ENCODE data around the gene MUC6.
"Not testable (repeated sequence)": the region's sequence is repeated elsewhere in the genome, so short reads cannot be mapped to it uniquely, and the experiment has no call there.

Gene MUC6

DNA sequence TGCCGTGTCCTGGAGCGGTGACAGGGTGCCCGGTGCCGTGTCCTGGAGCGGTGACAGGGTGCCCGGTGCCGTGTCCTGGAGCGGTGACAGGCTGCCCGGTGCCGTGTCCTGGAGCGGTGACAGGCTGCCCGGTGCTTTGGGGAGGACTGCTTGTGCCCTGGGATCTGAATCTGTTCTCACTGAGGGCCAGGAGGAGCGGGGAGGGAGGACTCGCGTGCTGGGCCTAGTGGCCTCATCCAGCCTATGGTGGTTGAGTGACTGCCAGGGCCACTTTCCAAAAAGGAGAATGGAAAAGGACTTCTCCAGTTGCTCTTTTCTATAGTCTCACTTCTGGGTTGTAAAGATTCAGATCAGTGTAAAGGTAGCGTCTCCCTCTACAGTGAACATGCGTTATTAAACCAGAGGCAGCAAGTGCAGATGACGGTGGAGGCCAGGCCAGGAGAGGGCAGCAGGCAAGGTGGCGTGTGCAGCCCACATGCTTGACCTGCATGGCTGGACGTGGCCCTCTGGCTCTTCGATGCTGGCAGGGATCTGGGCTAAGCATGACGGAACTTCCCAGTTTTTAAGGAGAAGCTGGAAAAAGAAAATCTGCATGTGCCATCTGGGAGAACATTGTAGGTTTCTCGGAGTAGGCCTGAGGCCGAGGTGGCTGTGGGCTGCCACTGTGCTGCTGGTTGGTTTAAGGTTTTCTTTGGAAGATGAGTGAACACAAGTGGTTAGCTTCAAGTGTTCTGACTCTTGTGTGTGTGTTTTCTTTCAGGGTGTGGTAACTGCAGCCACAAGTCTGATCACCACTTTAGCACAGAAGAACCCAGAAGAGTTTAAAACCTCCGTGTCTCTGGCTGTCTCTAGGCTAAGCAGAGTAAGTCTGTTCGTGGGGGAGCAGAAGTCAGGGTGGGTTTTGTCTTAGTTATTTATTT lies 55.8 kb downstream of the MUC6 start:
- DNase-seq, result no peak

DNA sequence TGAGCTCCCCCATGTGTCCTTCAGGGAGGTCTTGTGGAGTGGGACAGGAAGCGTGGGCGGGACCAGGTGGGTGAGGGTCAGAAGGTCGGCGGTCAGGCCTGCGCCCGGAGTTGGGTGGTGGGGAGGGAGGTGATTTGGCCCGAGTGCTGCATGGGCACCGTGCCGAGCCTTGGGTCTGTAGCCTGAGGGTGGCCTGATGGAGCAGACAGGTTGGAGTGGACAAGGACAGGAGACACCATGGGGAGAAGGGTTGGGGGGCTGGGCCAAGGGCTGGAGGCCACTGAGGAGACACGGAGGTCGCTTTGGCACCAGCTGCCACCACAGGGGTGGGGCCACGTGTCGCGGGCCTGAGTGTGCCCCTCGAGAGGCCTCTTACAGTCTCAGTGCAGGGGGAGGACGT lies 57.7 kb downstream of the MUC6 start:
- no peak for DNase-seq

DNA sequence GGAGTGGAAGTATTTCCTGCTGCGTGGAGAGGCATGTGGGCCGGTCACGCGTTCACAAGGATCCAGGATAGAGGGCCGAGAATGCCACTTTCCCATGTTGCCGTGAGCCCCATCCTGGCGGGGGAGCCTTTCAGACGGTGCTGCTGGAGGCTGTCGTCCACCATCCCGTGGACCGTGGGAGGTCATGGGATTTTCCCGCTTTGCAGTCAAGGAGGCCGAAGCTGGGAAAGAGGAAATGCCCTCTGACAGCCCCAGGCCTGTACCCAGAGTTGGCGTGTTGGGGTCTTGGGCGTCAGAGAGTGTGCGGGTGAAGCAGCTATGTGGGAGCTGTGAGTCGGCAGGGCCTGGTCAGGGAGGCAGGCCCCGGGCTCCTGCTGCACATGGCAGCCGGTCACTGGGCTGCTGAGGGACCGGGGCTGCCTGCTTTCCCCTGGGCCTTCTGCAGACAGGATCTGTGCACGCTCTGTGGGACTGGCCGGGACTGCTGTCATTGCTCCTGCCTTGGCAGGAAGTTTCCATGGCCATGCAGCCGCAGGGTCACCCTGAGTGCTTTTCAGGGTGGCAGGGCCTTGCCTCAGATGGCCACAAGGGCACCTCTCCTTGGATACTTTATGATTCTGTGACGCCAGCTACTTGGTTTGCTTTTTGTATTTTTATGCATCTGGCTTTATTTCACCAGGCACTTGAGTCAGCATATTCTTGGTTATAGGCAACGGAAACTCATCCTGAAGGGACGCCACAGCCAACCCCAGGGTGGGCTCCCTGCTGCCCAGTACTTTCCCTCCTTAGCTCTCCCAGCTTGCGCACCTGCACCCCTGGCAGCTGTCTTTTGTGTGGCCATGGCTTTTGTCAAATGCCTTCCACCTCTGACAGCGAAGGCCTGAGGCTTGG lies 58.4 kb downstream of the MUC6 start:
- DNase-seq, result no peak

DNA sequence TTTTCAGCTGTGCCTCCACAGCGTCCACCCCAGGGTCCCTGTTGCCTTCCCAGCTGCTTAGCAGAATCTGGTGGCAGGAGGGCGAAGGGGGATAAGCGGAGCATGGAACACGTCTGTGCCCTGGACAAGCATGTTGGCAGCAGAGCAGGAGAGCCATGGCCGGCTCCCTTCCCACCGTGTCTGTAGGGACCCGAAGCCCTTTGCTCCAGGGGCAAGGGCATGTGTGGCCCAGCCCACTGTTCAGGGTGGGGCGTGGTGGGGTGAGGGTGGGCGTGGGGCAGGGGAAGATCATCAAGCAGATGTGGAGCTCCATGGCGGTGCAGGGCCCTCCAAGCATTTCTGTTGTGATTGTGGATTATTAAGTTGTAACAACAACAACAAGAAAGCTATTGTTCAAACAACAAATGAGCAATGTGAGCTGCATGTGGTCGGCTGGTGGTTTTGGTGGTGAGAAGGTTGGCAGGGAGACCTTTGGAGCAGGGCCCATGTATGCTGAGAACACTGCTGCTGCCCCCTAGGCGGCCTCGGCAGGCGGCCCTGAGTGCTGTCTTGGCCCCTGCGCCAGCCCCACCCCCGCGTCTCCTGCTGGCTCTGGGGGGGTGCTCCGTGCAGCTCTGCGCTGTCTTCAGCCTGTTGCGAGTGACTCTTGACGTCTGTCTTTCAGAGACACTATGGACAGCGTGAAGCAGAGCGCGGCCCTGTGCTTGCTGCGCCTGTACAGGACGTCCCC lies 59.9 kb downstream of the MUC6 start:
- DNase-seq, result no peak

DNA sequence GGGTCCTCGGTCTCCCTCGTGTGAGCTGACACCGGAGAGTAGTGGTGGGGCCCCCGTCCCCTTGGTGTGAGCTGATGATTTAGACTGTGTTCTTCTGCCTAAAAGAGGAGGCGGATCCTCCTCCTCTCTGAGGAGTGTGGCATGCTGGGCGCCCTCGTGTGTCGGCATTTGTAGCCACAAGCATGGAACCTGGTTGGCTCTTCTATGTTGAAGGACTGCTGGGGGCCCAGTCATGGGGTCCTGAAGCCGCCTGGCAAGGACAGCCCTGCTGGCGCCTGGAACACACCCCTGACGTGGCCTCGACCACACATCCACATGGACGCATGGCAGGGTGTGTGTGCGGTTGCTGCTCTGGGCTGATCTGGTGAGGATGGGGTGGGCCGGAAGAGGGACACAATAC lies 60.7 kb downstream of the MUC6 start:
- no peak for DNase-seq

DNA sequence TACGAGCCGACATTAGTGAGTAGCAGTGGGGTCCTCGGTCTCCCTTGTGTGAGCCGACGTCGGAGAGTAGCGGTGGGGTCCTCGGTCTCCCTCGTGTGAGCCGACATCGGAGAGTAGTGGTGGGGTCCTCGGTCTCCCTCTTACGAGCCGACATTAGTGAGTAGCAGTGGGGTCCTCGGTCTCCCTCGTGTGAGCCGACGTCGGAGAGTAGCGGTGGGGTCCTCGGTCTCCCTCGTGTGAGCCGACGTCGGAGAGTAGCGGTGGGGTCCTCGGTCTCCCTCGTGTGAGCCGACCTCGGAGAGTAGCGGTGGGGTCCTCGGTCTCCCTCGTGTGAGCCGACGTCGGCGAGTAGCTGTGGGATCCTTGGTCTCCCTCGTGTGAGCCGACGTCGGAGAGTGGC lies 61.1 kb downstream of the MUC6 start:
- DNase-seq, result not testable (repeated sequence)

DNA sequence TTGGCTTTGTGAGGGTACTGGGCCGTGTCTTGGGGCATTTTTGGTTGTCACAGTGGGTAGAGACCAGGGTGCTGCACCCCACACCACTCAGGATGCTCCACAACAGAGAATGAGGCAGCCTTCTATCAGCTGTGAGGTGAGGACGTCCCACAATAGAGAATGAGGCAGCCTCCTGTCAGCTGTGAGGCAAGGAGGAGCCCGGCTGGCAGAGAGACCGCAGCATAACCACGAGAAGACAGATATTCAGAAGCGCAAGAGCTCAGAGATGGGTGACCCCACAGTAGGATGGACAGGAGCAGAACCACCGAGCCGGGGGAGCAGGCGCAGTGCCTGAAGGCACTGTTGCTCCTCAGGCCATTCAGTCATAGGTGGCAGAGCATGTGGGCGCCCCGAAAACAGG lies 63.3 kb downstream of the MUC6 start:
- no peak for DNase-seq

DNA sequence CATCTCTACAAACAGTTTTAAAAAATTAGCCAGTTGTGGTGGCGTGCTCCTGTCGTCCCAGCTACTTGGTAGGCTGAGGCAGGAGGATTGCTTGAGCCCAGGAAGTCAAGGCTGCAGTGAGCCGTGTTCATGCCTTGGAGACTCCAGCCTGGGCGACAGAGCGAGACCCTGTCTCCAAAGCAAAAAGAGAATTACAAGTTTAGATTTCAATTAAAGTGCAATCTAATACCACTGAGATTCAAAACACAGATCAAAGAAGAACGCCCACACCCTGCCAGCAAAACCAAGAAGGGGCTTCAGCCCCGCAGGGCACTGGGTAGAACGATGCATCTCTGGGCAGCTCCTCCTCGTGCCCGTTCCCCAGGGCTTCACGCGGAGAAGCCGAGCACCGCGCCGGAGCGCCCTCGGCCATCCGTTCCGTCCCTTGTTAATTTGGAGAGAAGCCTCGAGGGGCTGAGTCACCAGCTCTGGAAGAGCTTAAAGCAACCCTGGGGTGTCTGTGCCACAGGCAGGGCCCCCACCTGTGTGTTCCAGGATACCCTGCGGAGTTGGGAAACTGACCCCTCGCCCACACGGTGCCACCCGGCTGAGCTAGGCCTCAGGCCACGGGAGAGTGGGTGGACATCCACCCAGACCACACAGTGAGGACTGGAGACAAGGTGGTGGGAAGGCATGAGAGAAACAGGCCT lies 63.9 kb downstream of the MUC6 start:
- DNase-seq, result no peak

DNA sequence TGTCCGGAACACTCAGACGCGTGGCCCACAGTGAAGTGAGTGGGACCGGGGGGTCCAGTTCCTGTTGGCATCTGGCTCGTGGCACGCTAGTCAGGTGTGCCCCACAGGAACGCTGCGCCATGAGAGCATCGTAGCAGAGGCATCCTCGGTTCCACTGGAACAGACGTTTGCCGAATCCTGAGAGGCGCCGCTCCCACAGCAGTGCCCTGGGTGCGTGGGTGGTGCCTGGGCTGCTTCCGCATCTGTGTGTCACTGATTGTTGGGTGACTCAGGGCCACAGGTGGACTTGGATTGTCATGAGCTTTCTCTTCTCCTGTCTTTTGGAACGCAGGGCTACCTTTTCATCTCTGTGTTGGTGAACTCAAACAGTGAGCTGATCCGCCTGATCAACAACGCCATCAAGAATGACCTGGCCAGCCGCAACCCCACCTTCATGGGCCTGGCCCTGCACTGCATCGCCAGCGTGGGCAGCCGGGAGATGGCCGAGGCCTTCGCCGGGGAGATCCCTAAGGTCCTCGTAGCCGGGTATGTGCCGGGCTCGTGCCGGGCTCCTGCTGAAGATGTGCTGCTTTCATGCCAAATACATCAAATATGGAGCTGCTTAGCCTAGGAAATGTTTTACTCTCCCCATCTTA lies 64.7 kb downstream of the MUC6 start:
- DNase-seq, result no peak

DNA sequence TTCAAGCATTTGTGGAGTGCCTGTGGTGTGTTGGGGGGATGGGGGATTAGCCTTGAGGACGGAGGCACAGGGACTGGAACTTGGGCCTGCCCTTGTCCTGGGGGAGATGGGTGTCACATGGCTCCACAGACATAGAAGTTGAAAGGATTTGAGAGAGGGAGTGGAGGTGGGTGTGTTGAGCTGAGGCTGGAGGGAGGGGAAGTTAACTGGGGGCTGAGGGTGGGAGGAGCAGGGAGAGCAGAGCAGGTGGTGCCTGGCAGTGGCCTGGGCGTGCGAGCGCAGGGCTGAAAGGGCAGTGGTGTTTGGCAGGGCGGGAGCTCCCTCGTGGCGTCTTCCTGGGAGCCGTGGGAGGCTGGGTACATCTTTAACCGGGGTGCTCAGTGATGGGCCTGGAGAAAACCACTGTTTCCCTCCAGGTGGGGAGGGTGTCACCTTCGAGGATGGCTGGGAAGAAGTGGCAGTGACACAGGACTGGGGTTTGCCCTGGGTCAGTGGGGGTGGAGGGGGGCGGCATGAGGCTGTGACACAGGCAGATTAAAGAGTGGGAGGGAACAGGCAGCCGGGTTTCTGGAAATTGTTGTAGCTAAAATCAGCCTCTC lies 65.3 kb downstream of the MUC6 start:
- no peak for DNase-seq

DNA sequence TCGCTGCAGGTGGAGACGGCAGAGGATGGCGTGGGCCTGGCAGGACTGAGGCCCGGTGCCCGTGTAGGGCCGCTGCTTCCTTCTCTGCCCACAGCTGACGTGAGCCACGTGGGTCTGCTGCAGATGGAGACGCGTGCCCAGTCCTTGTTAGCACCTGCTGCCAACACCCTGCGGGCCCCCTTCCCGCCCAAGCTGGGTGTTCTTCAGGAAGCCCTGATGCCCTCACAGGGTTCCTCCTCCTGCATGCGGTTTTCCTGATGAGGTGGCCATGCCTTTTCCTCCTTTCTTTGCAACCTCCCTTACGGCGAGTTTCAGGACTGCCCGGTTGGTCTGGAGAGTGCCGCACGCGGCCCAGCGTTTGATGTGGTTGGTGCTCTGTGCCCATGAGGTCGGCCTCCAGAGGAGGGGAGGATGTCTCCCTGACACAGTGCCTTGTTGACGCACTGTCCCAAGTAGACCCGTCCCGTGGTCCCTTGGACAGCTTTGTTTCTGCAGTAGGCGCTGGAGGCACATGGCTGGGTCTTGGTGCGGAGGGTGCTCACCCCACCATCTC lies 66.1 kb downstream of the MUC6 start:
- no peak for DNase-seq

DNA sequence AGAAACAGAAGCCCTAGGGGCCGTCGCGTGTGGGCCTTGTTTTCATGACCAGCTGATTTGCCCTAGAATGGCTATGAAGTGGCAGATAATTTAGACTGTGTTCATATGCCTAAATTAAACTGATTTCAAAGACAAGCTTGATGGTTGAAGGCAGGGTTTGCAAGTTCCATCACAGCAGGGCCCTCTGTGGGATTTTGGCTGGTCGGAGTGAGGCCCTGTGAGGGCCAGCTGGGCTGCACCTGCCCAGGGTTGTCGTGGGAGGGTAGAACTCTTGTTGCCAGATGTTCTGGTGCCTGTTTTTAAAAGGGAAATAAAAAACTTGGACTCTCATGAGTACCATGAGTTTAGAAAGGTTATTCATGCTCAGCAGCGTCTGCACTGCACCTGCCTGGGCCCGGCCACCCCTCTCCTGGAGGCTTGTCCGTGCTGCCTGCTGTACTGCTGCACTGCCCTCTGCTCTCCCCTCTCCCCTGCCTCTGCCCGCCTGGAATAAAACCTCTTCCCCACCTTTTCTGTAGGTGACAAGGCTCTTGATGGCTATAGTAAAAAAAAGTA lies 66.8 kb downstream of the MUC6 start:
- DNase-seq, result no peak

DNA sequence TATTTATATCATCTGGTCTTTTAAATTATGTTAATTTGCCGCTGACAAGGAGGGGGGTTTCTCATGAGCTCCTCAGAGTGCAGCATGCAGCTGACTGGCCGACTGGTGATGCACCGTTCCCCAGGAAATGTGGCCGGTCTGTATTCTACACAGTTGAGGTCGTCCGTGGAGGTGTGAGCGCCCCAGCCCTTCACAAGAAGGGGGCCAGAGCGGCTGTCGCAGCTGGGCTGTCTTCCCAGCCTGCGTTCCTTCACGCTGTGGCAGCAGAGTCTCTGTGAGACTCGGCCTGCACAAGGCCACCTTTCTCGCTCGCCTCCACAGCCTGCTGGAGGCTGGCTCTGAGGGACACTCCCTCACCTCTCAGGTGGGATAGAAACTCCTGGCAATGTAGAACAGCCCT lies 67.7 kb downstream of the MUC6 start:
- DNase-seq, result no peak

DNA sequence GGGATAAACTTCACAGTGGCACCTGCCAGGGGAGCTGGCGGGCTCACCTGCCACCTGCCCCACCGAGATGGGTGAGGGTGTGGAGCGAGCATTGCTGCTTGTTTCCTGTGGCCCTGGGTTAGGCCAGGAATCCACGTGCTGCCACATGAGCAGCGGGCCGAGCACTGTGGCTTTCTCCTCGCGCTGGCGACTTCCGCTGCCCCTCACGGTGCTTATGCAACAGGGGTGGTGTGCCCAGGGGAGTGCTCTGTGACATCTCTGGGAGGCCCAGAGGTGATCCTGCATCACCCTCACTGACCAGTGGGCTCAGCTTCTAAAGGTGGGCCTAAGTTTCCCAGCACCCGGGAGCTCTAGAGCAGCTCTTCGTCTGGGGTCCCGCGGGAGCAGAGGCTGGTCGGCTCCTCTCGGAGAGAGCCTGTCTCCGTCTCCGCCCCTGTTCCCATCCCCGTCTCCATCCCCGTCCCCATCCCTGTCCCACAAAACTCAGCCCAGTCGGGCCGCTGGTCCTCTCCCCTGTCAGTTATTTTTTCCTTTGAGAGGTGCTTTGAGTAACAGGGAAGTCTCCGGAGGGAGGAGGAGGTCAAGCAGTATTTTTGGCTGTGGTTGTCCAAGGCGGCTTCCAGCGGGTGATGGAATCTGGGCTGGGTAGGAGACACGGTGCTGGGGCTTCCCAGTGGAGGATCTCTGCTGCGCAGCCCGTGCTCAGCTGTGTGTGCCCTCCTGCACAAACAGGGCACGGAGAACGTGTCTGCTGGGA lies 68.3 kb downstream of the MUC6 start:
- no peak for DNase-seq

DNA sequence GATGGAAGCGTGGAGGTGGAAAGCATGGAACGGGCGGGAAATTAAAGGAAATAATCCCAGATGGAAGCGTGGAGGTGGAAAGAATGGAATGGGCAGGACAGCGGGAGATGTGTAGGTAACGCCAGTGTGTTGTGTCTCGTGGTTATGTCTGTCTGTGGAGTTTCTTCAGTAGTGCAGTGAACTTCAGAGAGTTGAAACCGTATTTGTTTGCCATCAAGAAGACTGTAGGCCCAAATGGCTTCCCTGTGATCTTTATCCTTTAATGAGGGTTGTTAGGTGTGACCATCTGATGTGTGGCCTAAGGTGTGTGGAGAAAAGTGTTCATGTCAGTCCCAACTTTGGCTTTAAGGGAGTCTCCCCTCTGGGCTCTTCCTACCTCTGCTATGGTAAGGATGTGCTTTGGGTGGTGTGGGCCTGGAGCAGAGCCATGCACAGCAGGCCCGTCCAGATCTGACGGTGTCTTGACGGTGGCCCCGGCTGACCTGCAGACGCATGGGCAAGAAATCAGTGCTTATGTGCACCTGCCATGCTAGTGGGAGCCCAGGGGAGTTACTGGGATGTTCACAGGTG lies 71.2 kb downstream of the MUC6 start:
- no peak for DNase-seq

DNA sequence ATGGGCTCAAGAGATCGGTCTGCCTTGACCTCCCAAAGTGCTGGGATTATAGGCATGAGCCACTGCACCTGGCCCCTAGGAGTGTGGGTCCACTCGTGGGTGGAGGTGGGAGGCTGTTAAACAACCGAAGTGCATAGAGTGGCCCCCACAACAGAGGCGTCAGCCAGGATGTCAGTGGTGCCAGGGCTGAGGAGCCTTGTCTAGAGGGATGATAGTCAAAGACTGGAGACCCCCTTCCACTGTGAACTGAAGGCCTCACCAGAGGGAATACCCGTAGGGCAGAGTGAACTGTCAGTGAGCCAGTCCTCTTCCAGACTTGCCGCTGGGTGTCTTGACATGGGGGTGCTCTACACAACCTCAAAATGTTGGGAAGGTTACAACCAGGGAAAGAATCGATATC lies 72.7 kb downstream of the MUC6 start:
- no peak for DNase-seq
